ENCODE results near the gene DENND2A. TPM values are rescaled to one million over a fixed set of nuclear protein-coding genes. Genes with fewer than 3 reads are reported as not detected.
"Not testable (repeated sequence)": the region's sequence is repeated elsewhere in the genome, so short reads cannot be mapped to it uniquely, and the experiment has no call there.

DENND2A gene
- polyA plus RNA-seq, 6 donors from 2014 or later, result 0.30 to 0.98 TPM; not detected in 4

DNA sequence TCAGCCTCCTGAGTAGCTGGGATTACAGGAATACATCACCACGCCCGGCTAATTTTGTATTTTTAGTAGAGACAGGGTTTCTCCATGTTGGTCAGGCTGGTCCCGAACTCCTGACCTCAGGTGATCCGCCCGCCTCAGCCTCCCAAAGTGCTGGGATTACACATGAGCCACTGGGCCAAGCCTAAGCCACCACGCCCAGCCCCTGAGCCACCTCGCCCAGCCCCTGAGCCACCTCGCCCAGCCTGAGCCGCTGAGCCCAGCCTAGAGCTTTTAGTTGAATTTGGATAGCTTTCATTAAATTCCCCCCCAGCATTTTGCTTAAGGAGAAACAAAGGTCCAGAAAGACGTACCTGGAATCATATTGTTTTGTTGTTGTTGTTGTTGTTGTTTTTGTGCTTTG is 29.2 kb upstream of the DENND2A start:
- not testable (repeated sequence) for H3K36me3 Mint-ChIP-seq; ATAC-seq (ENCODE audit: low read depth in 2 of 2); H3K9me3 Mint-ChIP-seq; H3K27me3 Mint-ChIP-seq; H3K27ac Mint-ChIP-seq; DNase-seq
- Mint-ChIP-seq H3K4me1 (peaks cover 17 to 27% (median 20%) of the 10 kb centered on the region in 3 donors), H3K4me3 (peak overlapping the region in 3 of 8 donors; percentile 41 to 70 (median 52))

- DNase-seq (no peak), ATAC-seq (ENCODE audit: low read depth in 2 of 2) (no peak)
- no peaks in the 10 kb centered on the region for H3K36me3 Mint-ChIP-seq
- no peaks in the 10 kb centered on the region for H3K27me3 Mint-ChIP-seq
- peak overlapping the region in 1 of 8 donors; percentile 52 for H3K4me3 Mint-ChIP-seq
- no peak overlapping the region for H3K27ac Mint-ChIP-seq
- no peaks in the 10 kb centered on the region for H3K9me3 Mint-ChIP-seq
- peaks cover 15 to 22% (median 15%) of the 10 kb centered on the region in 3 donors for H3K4me1 Mint-ChIP-seq
Observed at GRCh38 chr7:140669352-140669751, 28.7 kb upstream of the DENND2A start.

DNA sequence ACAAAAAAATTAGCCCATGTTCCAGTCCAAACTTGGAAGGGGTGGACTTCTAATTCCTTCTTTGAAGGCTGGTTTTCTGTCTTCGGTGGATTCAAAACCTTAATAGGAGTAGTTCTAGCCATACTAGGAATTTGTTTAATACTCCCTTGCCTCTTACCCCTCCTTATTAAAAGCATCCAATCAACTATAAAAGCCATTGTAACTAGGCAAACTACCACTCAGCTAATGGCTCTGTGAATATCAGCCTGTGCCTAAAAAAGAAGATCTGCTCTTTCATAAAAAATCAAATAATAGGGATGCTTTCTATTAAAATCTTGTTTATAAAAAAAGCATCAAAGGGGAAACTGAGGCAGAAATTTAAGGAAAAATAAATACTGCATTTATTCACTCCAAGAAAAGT is 28.0 kb upstream of the DENND2A start:
- Mint-ChIP-seq H3K27me3 (no peaks in the 10 kb centered on the region), H3K4me1 (peaks cover 8 to 15% (median 10%) of the 10 kb centered on the region in 3 donors), H3K27ac (no peak overlapping the region), H3K4me3 (no peak overlapping the region), H3K9me3 (no peaks in the 10 kb centered on the region), H3K36me3 (no peaks in the 10 kb centered on the region)
- no peak for DNase-seq
- no peak for ATAC-seq (ENCODE audit: low read depth in 2 of 2)

GRCh38 chr7:140667476-140667875 is 26.9 kb upstream of the DENND2A start:
- Mint-ChIP-seq H3K27me3 (no peaks in the 10 kb centered on the region), H3K4me3 (no peak overlapping the region)
- DNase-seq, result no peak

GRCh38 chr7:140662938-140663337 is 22.3 kb upstream of the DENND2A start:
- ATAC-seq (ENCODE audit: low read depth in 2 of 2); H3K4me1 Mint-ChIP-seq; H3K36me3 Mint-ChIP-seq; H3K9me3 Mint-ChIP-seq; DNase-seq; H3K27me3 Mint-ChIP-seq; H3K4me3 Mint-ChIP-seq; H3K27ac Mint-ChIP-seq: not testable (repeated sequence)

More at GRCh38 chr7:140667476-140667875, 26.9 kb upstream of the DENND2A start:
- H3K4me1 Mint-ChIP-seq, result peaks cover 6 to 12% (median 7%) of the 10 kb centered on the region in 3 donors
- no peaks in the 10 kb centered on the region for H3K9me3 Mint-ChIP-seq
- H3K36me3 Mint-ChIP-seq, result no peaks in the 10 kb centered on the region
- ATAC-seq (ENCODE audit: low read depth in 2 of 2), result no peak
- no peak overlapping the region for H3K27ac Mint-ChIP-seq

- Mint-ChIP-seq H3K27ac (peak overlapping the region in 1 of 6 donors; percentile 51), H3K4me1 (peaks cover 11 to 12% (median 12%) of the 10 kb centered on the region in 3 donors), H3K9me3 (no peaks in the 10 kb centered on the region), H3K4me3 (no peak overlapping the region), H3K36me3 (no peaks in the 10 kb centered on the region), H3K27me3 (peaks cover 0 to 6% (median 0%) of the 10 kb centered on the region in 3 donors)
- DNase-seq, result no peak
- ATAC-seq (ENCODE audit: low read depth in 2 of 2), result no peak
Observed at GRCh38 chr7:140661124-140661523, 20.5 kb upstream of the DENND2A start.

DNA sequence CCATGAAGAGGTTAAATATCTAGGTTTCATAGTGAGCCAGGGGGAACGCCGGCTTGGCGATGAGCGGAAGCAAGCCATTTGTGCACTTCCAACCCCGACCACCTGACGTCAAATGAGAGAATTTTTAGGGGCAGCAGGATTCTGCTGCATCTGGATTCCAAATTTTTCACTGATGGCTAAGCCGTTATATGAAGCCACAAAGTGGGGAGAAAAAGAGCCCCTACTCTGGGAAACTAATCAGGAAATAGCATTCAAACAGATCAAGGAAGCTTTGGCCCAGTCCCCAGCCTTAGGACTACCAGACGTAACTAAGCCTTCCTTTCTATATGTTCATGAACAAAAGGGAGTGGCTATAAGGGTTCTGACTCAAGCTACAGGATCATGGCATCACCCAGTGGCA is 19.2 kb upstream of the DENND2A start:
- Mint-ChIP-seq H3K4me1 (peaks cover 18 to 19% (median 18%) of the 10 kb centered on the region in 3 donors), H3K27ac (no peak overlapping the region), H3K27me3 (peaks cover 0 to 6% (median 0%) of the 10 kb centered on the region in 3 donors), H3K36me3 (no peaks in the 10 kb centered on the region), H3K4me3 (no peak overlapping the region), H3K9me3 (no peaks in the 10 kb centered on the region)
- DNase-seq (no peak), ATAC-seq (ENCODE audit: low read depth in 2 of 2) (no peak)

- H3K36me3 Mint-ChIP-seq, result no peaks in the 10 kb centered on the region
- H3K27ac Mint-ChIP-seq, result no peak overlapping the region
- DNase-seq (no peak), ATAC-seq (ENCODE audit: low read depth in 2 of 2) (no peak)
- H3K4me1 Mint-ChIP-seq, result peaks cover 26 to 29% (median 27%) of the 10 kb centered on the region in 3 donors
- H3K27me3 Mint-ChIP-seq, result peaks cover 0 to 10% (median 0%) of the 10 kb centered on the region in 3 donors
- no peaks in the 10 kb centered on the region for H3K9me3 Mint-ChIP-seq
- no peak overlapping the region for H3K4me3 Mint-ChIP-seq
Observed at GRCh38 chr7:140657891-140658290, 17.3 kb upstream of the DENND2A start.

DNA sequence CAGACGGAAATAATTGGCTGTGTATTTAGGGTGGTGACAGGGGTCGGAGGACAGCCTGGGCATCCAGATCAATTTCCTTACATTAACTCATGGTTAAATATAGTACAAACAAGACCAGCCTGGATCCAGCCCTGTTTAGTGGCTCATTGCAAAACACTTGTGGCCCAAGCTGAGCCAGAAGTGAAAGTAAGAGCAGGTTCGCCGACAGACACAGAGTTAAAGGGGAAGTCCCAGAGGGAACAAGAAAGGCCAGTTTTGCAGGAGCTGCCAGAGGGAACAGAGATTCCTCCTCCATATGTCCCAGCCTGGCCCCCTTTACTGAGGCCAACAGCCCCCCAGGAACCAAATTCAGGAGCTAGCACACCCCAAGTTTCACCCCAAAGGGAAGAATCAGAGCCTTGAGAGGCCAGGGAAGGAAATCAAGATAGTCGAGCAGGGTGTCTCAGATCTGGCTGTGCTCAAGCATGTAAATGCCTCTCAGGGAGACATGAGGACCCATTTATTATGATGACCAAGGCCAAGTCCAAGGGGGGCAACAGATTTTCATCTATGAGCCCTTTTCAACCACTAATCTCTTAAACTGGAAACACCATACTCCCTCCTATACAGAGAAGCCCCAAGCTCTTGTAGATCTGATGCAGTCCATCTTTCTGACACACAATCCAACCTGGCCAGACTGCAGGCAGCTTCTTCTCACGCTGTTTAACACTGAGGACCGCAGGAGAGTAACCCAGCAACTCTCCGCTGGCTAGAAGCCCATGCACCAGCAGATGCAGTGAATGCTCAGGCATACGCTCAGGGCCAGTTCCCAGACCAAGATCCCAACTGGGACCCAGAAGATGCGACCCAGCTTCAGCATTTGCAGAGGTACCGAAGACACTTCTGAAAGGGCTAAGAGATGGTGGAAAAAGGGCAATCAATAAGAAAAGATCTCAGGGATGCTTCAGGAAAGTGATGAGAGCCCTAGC is 16.2 kb upstream of the DENND2A start:
- peak; percentile 38 for DNase-seq
- Mint-ChIP-seq H3K27ac (peak overlapping the region; percentile 79 to 94 (median 86)), H3K36me3 (no peaks in the 10 kb centered on the region), H3K27me3 (peaks cover 0 to 10% (median 0%) of the 10 kb centered on the region in 3 donors), H3K4me3 (peak overlapping the region; percentile 28 to 93 (median 90)), H3K4me1 (peaks cover 27 to 29% (median 27%) of the 10 kb centered on the region in 3 donors), H3K9me3 (no peaks in the 10 kb centered on the region)
- peak; percentile 92 to 93 for ATAC-seq (ENCODE audit: low read depth in 2 of 2)

GRCh38 chr7:140655511-140656408 is 15.1 kb upstream of the DENND2A start:
- no peak for DNase-seq
- Mint-ChIP-seq H3K4me3 (peak overlapping the region in 6 of 8 donors; percentile 78 to 92 (median 90)), H3K36me3 (no peaks in the 10 kb centered on the region), H3K4me1 (peaks cover 27 to 29% (median 27%) of the 10 kb centered on the region in 3 donors), H3K9me3 (no peaks in the 10 kb centered on the region), H3K27ac (peak overlapping the region; percentile 50 to 94 (median 86)), H3K27me3 (peaks cover 0 to 10% (median 0%) of the 10 kb centered on the region in 3 donors)
- ATAC-seq (ENCODE audit: low read depth in 2 of 2), result no peak

DNA sequence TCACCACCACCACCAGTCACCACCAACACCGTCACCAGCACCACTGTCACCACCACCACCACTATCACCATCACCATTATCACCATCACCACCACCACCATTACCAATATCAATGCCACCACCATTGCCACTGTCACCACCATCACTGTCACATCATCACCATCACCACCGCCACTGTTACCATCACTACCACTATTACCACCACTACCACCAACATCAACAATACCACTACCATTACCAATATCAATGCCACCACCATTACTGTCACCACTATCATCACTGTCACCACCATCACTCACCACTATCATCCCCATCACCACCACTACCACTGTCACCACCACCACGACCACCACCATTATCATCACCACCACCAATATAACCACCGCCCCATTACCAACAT is 14.0 kb upstream of the DENND2A start:
- Mint-ChIP-seq H3K36me3 (no peaks in the 10 kb centered on the region), H3K27ac (peak overlapping the region in 1 of 6 donors; percentile 61), H3K9me3 (no peaks in the 10 kb centered on the region), H3K4me1 (peaks cover 27 to 29% (median 27%) of the 10 kb centered on the region in 3 donors), H3K27me3 (peaks cover 0 to 10% (median 3%) of the 10 kb centered on the region in 3 donors), H3K4me3 (peak overlapping the region in 2 of 8 donors; percentile 35 to 58)
- DNase-seq (no peak), ATAC-seq (ENCODE audit: low read depth in 2 of 2) (no peak)

DNA sequence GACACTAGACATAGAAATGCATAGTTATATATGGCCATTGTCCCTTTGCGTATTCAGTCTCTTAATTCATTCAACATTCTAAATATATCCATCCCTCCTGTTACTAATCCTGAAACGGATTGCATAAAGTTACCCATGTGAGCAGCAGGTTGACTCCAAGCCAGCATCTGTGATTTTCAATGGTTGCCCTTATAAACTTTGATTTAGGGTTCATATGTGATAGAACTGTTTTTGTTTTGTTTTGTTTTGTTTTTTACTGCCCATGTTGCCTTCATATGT is 13.4 kb upstream of the DENND2A start:
- H3K4me3 Mint-ChIP-seq, result no peak overlapping the region

More for the DNA sequence above, 13.4 kb upstream of the DENND2A start:
- H3K27me3 Mint-ChIP-seq, result peaks cover 0 to 10% (median 3%) of the 10 kb centered on the region in 3 donors
- no peak overlapping the region for H3K27ac Mint-ChIP-seq
- H3K9me3 Mint-ChIP-seq, result no peaks in the 10 kb centered on the region
- no peak for ATAC-seq (ENCODE audit: low read depth in 2 of 2)
- no peaks in the 10 kb centered on the region for H3K36me3 Mint-ChIP-seq
- no peak for DNase-seq
- peaks cover 27 to 29% (median 27%) of the 10 kb centered on the region in 3 donors for H3K4me1 Mint-ChIP-seq
